Hematopoietic multipotent progenitor cell treated with erythropoietin and hydrocortisone succinate and interleukin-3 and kit ligand, for 6 days (in vitro differentiated cells): ENCODE results near the gene ANKRD22.

Source experiments
- DNase-seq: peaks from one replicate; pipeline ENCODE4 v3.0.0-alpha.2; 2015

The ANKRD22 gene

GRCh38 chr10:88794731-88795130 lies 56.9 kb downstream of the ANKRD22 start:
- no peak for DNase-seq

- no peak for DNase-seq
Measured at GRCh38 chr10:88793712-88794299, 57.8 kb downstream of the ANKRD22 start.

- peak; percentile 64 for DNase-seq
Measured at GRCh38 chr10:88792661-88793060, 59.0 kb downstream of the ANKRD22 start.

- peak; percentile 60 for DNase-seq
Measured at GRCh38 chr10:88791924-88792323, 59.7 kb downstream of the ANKRD22 start.

GRCh38 chr10:88788924-88789323 lies 62.7 kb downstream of the ANKRD22 start:
- DNase-seq: no peak

- DNase-seq: no peak
Measured at GRCh38 chr10:88787463-88787862, 64.2 kb downstream of the ANKRD22 start.

GRCh38 chr10:88786032-88786770 lies 65.4 kb downstream of the ANKRD22 start:
- no peak for DNase-seq

- peak; percentile 33 for DNase-seq
Measured at GRCh38 chr10:88783724-88784123, 67.9 kb downstream of the ANKRD22 start.

- no peak for DNase-seq
Measured at GRCh38 chr10:88782222-88782621, 69.4 kb downstream of the ANKRD22 start.

GRCh38 chr10:88781206-88781605 lies 70.4 kb downstream of the ANKRD22 start:
- DNase-seq: no peak
